HK-2 (cell line): Measurements from ENCODE around the gene POP5.
"Not testable (repeated sequence)": the region's sequence is repeated elsewhere in the genome, so short reads cannot be mapped to it uniquely, and the experiment has no call there.

Experiments
- DNase-seq: peaks from one replicate; pipeline ENCODE4 v3.0.0-alpha.2; 2018; ENCODE audit not compliant: unreplicated experiment

POP5 gene

GRCh38 chr12:120580787-120581723 is at the start of gene POP5:
Gene POP5 (minus strand): TSS chr12:120581402. CDS start chr12:120581362, 40 bp downstream.
- DNase-seq = peak; percentile 92

DNA sequence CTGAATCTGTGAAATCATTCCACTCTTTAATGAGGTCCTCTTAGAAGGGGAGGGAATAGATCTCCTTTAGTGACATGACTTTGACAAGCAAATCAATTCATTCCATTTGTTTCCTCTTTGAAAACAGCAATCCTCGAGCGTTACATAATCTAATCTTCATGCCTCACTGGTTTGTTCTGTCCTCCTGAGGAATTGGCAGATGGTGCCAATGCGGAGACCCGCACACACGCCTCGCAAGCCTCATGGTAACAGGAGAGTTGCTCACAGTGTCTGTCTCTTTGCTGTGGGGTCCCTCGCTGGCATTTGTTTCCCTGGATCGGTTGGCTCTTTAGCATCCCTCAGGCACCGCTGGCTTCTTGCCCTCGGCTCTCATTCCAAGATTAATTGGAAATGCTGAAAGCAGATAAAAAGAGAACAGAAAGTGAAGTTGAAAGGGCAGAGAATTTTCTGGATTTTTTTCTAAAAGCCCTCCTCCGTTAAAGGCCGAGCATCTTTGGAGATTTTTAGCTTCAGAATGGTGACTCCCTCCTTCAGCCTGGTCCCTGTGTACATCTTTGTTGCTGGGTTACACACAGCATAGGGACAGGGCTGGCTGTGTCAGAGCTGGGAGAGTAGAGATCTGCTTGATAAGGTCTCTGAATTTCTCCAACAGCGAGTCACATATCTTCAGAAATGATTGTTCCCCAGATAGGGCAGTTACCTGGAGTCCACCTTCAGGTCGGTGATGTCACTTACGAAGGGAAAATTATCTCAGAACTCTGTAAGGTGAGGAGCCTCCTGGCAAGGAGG is 49.1 kb upstream of the POP5 start:
- no peak for DNase-seq

DNA sequence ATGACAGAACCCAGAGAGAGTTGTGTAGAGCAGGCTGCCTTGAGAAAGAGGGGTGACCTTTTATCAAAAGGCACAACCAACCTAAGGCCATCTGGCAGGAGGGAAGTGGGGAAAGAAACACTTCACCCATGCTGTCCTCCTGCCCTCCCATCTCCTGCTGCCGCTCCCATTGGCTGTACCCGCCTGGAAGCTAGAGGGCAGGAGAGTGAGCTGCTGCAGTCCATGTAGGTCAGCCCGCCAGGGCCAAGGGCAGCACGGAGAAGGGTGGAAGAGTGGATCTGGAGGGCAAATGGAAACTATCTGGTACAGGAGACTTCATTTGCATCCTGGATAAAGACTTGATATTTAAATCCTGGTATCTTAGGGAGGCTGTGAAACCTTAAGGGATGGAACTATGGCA is 47.7 kb upstream of the POP5 start:
- DNase-seq = no peak

- DNase-seq = no peak
Measured at GRCh38 chr12:120625557-120626419, 44.6 kb upstream of the POP5 start.

DNA sequence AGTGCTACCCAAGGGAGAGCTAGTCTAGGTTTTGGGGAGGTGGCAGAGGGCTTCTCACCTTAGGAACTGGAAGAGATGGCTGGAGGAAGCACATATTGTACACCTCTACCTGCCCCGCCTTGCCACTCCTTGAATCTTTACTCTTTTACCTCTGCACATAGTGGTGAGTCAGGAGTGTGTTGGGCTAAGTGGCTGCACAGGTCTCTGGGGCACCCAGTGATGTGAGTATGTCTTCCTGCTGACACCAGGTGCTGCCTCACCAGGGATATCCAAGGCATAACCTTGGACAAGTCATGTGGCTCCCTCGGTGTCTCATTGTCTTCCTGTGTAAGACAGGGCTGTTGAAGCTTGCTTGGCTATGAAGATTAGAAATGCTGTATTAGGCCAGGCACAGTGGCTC is 39.4 kb upstream of the POP5 start:
- DNase-seq = no peak

DNA sequence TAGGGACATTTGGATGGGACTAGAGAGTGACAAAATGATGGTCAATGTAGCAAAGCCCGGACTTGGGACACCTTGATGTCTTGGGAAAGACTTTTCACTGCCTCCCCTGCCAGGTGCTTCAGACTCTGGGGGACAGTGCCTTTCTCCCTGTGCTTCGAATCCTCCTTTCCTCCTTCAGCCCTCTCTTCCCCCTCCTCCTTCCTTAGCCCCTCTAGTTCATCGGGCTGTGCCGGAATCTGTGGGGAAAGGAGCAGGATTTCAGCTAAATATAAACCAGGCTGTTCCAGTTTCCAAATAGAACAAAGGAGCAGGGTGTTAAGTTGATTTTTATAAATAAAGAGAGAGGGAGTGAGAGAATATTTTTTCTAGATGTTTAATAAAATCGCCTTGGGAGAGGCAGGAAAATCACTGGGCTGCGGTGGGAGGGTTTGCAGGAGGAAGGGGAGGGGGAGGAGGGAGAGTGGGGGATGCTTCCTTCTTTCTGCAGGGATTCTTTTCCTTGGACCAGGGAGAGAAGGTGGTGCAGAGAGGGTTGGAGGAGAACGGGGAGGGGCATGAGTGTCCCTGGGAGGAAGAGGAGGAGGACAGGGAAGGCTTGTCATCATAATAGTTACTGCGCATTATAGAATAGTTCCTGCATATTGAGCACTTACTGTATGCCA is 37.9 kb upstream of the POP5 start:
- DNase-seq = no peak

- DNase-seq = not testable (repeated sequence)
Measured at GRCh38 chr12:120617767-120618166, 36.6 kb upstream of the POP5 start.

- not testable (repeated sequence) for DNase-seq
Measured at GRCh38 chr12:120617193-120617592, 36.0 kb upstream of the POP5 start.

DNA sequence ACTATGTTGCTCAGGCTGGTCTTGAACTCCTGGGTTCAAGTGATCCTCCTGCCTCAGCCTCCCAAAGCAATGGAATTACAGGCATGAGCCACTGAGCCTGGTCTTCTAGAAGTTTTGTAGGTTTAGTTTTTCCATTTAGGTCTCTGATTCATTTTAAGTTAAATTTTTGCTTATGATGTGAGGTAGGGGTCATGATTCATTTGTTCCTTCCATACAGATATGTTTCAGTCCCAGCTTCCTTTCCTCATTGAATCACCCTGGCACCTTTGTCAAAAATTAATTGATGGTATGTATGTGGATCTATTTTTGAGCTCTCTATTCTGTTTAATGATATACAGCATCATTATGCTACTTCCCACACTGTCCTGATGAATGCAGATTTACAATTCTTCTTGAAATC is 33.6 kb upstream of the POP5 start:
- no peak for DNase-seq

DNA sequence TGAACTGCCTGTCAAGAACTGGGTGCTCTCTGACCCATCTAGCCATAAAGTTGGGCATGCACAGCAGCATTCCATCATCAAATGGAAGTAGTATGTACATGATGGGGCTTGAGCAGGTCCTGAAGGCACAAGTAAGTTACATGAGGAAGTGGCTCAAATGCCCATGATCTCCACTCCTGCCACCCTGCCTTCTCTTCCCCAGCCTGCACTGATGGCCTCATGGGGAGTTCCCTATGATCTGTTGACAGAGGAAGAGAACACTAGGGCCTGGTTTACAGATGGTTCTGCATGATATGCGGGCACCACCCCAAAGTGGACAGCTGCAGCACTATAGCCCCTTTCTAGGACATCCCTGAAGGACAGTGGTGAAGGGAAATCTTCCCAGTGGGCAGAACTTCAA is 30.3 kb upstream of the POP5 start:
- DNase-seq = not testable (repeated sequence)

- DNase-seq = no peak
Measured at GRCh38 chr12:120610560-120610959, 29.4 kb upstream of the POP5 start.

DNA sequence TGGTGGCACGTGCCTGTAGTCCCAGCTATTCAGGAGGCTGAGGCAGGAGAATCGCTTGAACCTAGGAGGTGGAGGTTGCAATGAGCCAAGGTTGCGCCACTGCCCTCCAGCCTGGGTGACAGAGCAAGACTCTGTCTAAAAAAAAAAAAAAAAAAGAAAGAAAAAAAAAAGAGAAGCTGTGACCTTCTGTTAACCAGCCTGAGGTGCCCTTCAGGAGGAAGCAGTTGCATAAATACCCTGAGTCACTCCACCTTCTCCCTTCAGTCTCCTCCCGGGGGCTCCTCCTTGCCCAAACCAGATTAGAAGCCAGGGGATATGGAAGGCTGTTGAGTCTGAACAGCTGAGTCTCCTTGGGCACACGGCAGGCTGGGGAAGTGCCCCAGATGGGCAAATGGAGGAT is 21.2 kb upstream of the POP5 start:
- not testable (repeated sequence) for DNase-seq

DNA sequence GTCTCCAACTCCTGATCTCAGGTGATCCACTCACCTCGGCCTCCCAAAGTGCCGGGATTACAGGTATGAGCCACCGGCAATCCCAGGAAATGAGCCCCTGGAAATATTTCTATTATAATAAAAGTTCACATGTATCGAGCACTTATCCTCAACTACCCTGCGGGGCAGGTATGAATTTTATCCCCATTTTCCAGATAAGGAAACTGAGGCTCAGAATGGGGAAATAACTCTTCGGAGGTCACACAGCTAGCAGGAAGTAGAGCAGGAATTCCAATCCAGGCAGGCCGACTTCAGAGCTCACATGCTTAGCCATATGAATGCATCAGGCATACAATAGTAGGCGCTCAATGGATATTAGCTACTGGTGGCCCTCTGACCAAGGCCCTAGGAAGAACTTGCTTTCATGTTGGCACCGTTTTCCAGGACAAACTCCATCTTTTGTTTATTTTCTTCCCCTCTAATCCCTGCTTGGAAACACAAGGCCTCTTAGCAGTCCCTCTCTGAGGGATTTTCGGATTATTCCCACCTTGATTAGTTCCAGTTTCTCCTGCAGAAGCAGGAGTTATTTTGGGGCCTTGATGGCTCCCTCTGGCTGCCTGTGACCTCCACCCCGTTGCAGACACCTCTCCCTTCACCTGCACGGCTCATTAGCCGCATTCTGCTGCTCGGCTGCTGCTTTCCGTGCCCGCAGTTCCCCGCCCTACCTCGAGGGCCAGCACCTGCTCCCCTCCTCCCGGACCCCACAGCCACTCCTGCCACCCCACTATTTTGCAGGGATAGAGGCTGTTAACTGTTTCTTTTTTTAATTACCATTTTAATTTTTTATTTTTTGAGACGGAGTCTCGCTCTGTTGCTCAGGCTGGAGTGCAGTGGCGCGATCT is 18.7 kb upstream of the POP5 start:
- no peak for DNase-seq

DNA sequence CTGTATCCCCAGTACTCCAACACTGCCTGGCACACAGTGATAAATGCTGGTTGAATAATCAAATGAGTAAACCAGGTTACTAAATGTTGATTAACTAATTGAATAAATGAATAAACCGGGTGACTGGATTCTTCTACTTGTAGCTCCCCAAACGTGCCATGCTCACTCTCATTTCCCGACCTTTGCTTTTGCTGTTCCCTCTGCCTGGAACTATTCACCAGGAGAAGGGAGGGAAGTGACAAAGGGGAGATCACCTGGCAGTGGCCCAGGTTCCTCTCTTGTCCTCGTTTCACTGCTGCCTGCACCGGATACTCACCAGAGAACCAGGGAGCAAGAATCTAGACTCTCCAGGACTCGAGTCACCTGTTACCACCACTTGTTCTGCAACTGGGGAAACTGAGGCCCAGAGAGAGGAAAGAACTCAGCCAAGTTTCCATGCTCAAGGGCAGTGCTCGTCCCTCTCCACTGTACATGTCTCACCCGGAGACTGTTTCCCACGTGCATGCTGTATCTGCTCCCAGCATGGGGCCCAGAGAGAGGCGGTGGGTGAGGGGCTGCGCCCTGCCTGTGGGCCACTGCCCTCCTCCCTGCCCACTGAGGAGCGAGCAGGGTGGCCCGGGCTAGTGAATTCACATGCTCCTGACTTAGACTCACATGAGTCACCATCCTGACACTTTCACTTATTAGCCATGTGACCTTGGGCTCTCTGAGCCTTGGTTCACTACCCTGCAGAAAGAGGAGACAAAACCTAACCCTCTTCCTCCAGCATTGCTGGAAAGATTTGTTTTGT is 17.7 kb upstream of the POP5 start:
- DNase-seq = peak; percentile 56

DNA sequence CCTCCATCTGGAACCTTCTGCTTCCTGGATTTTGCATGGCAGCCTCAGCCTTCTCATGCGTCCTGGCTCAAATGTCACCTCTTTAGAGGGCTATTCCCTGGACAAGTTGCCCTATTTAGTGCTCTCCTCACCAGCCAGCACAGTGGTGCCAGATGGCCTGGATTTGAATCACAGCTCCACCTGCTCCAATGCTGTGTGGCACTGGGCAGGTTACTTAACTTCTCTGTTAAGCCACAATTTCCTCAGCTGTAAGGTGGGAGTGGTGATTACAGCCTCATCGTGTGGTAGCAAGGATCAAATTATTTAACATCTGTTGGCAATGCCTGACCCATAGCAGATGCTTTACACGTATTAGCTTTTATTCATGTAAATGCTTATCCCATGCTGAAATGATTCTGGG is 16.7 kb upstream of the POP5 start:
- DNase-seq = no peak

DNA sequence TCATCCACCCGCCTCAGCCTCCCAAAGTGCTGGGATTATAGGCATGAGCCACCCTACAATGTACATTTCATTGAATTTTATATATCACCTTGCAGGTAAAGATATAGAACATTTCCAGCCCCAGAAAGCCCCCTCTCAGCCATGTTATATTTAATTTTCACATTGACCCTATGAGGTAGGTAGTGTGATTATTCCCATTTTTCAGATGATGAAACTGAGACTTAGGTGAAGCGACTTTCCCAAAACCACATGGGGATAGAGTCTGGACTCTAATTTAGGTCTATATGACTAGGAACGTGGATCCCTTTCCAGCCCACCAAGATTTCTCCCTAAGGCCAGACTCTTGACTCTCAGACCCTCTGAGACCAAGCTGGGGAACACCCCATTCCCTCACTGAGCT is 15.7 kb upstream of the POP5 start:
- no peak for DNase-seq

GRCh38 chr12:120592121-120593049 is 11.2 kb upstream of the POP5 start:
- no peak for DNase-seq

GRCh38 chr12:120590741-120591407 is 9.7 kb upstream of the POP5 start:
- DNase-seq = no peak
